ENCODE data around the gene VWA3A. TPM values are rescaled to one million over a fixed set of nuclear protein-coding genes. Genes with fewer than 3 reads are reported as not detected.
A peak's percentile ranks its signal among the peaks of the same experiment; 100 is the strongest.

The VWA3A gene
- total and polyA plus RNA-seq, 2 of the 8 experiments (the other 6 are each of a cell fraction or from before 2014, with no cell fraction given) = 0.05 TPM; not detected in 1

GRCh38 chr16:22183901-22184614 lies 91.7 kb downstream of the VWA3A start:
- WGBS, 2 experiments (ENCODE audit: extremely low coverage in 1 of 2, insufficient coverage in 1 of 2, insufficient read length in 1 of 2, insufficient replicate concordance in 2 of 2, low coverage in 1 of 2, low lambda C conversion rate in 2 of 2, missing lambda C conversion rate in 1 of 2) = 84% methylated on average over 11 of the region's 11 CpGs; no CpG with 5 or more reads in 1 of the 2 experiments
- FAIRE-seq = no peak
- no peaks in the 10 kb centered on the region for H3K9me3 ChIP-seq (ENCODE audit: insufficient read depth in 2 of 2, low read depth in 1 of 2, low read length in 1 of 2)
- no peak overlapping the region for H3K4ac ChIP-seq (replicated peaks; ENCODE audit: insufficient read length, low read depth, low read length)
- H3K4me1 ChIP-seq (replicated peaks in 1 of 4; ENCODE audit: control insufficient read depth in 3 of 4, insufficient read depth in 4 of 4, low read length in 3 of 4) = peaks cover 0 to 4% (median 2%) of the 10 kb centered on the region in 4 experiments; a peak in 3 of 7 replicates
- CTCF ChIA-PET (ENCODE audit: partially characterized antibody) = interaction anchor here (0.6 to 8.0 kb wide), 19 partner anchors 8 to 194 kb away, joined by 3 to 127 read pairs (median 5); partner anchors contain the start of gene PDZD9
- POLR2A ChIA-PET (ENCODE audit: partially characterized antibody) = interaction anchor here (0.7 to 1.1 kb wide), 3 partner anchors 177 to 186 kb away, joined by 3 read pairs; no protein-coding TSS in a partner anchor
- H3K36me3 ChIP-seq (ENCODE audit: control insufficient read depth in 2 of 4, insufficient read depth in 4 of 4, low read length in 3 of 4) = no peaks in the 10 kb centered on the region
- TF ChIP-seq CTCF (IDR thresholded peaks at IDR 0.05; ENCODE audit: control extremely low read depth in 1 of 3, insufficient read depth in 1 of 3, low read depth in 1 of 3, low read length in 3 of 3) (peak; percentile 54 to 69 (median 66)), TEAD4 (IDR thresholded peaks at IDR 0.05; ENCODE audit: low read depth, low read length) (no peak), RAD21 (IDR thresholded peaks at IDR 0.05 in 1 of 2, conservative IDR thresholded peaks at IDR 0.05 in 1 of 2; ENCODE audit: low read depth in 2 of 2, low read length in 2 of 2) (peak; percentile 28 to 44; a peak in 2 of 4 replicates)
- H3K27me3 ChIP-seq (replicated peaks in 1 of 4; ENCODE audit: control insufficient read depth in 3 of 4, extremely low read depth in 1 of 4, insufficient read depth in 3 of 4, low read length in 3 of 4) = peaks cover 0 to under 1% (median 0%) of the 10 kb centered on the region in 4 experiments; a peak in 2 of 7 replicates
- H3K23ac ChIP-seq (ENCODE audit: insufficient read length) = no peak overlapping the region
- no peaks in the 10 kb centered on the region for H3K79me1 ChIP-seq (ENCODE audit: low read depth, low read length)
- no peak overlapping the region for H3K4me2 ChIP-seq (ENCODE audit: insufficient read depth in 1 of 2, low read depth in 2 of 2, low read length in 2 of 2)
- no peak overlapping the region for H2BK20ac ChIP-seq (ENCODE audit: low read length)
- H3K14ac ChIP-seq (ENCODE audit: insufficient read length) = no peak overlapping the region
- no peak overlapping the region; the same call in 1 of the 2 replicates for H2BK12ac ChIP-seq (ENCODE audit: low read depth, low read length)
- H3K27ac ChIP-seq (ENCODE audit: low read depth, low read length) = no peak overlapping the region
- no peak overlapping the region for H3K4me3 ChIP-seq (ENCODE audit: extremely low read depth in 1 of 4, insufficient read depth in 2 of 4, low read depth in 3 of 4, low read length in 4 of 4)
- no peak overlapping the region for H2BK5ac ChIP-seq (ENCODE audit: low read depth, low read length)
- H3K79me2 ChIP-seq (ENCODE audit: control insufficient read depth in 1 of 2, insufficient read depth in 2 of 2, low read length in 2 of 2) = no peaks in the 10 kb centered on the region
- H2AK5ac ChIP-seq (ENCODE audit: low read depth, low read length) = no peak overlapping the region
- no peak overlapping the region for H3K9ac ChIP-seq (replicated peaks in 1 of 4; ENCODE audit: extremely low read depth in 1 of 4, low read depth in 3 of 4, low read length in 3 of 4)
- H3K23me2 ChIP-seq (ENCODE audit: low read depth, low read length) = no peaks in the 10 kb centered on the region
- H4K8ac ChIP-seq (ENCODE audit: extremely low read depth, insufficient read depth, low read length) = no peak overlapping the region; the same call in 1 of the 2 replicates
- no peak overlapping the region; the same call in 1 of the 2 replicates for H3K18ac ChIP-seq (ENCODE audit: extremely low read depth, low read length)
- H4K20me1 ChIP-seq (replicated peaks in 1 of 2; ENCODE audit: control insufficient read depth in 1 of 2, insufficient read depth in 2 of 2, low read length in 2 of 2) = no peaks in the 10 kb centered on the region
- no peak overlapping the region for H2AFZ ChIP-seq (ENCODE audit: low read length)
- H3K56ac ChIP-seq (replicated peaks; ENCODE audit: insufficient read length, low read depth, low read length) = no peak overlapping the region
- no peak overlapping the region for H2BK120ac ChIP-seq (replicated peaks; ENCODE audit: low read depth, low read length)
- no peak overlapping the region for H4K5ac ChIP-seq (ENCODE audit: insufficient read length, low read depth, low read length)
- peak in 1 of 2 experiments; percentile 77 for DNase-seq (ENCODE audit: low read depth in 1 of 2, low spot score in 2 of 2)
- no peak overlapping the region for H4K91ac ChIP-seq (replicated peaks; ENCODE audit: insufficient read length, low read length)
- H2BK15ac ChIP-seq (ENCODE audit: low read length) = no peak overlapping the region; the same call in 1 of the 2 replicates

Data from H1 (cell line).